ENCODE data around the gene PLD5. TPM values are rescaled to one million over a fixed set of nuclear protein-coding genes. Genes with fewer than 3 reads are reported as not detected.
"Not testable (repeated sequence)": the region's sequence is repeated elsewhere in the genome, so short reads cannot be mapped to it uniquely, and the experiment has no call there.

Gene PLD5
- total RNA-seq, 2 donors from 2014 or later, result 1.8 TPM; not detected in 1

- H3K36me3 ChIP-seq (replicated peaks in 1 of 2; ENCODE audit: insufficient read depth in 1 of 2, low read depth in 2 of 2), result no peaks in the 10 kb centered on the region
- no peak for DNase-seq
- no peaks in the 10 kb centered on the region for H3K27me3 ChIP-seq
- H3K27ac ChIP-seq, result no peak overlapping the region
- TF ChIP-seq CTCF (IDR thresholded peaks at IDR 0.05) (no peak), POLR2A (IDR thresholded peaks at IDR 0.05) (no peak)
- ATAC-seq, result no peak
- no peaks in the 10 kb centered on the region for H3K9me3 ChIP-seq
- intact Hi-C loops (cut with DNase I), result no loop called here
- 73 to 74% methylated on average over 5 of the region's 5 CpGs for WGBS, 2 donors
- H3K4me3 ChIP-seq, result no peak overlapping the region
- H3K4me1 ChIP-seq, result no peaks in the 10 kb centered on the region
Observed at GRCh38 chr1:242404296-242404695, 120.2 kb downstream of the PLD5 start.

- intact Hi-C loops (cut with DNase I), result no loop called here
- H3K4me1 ChIP-seq, result no peaks in the 10 kb centered on the region
- WGBS, 2 donors, result 55 to 57% methylated on average over 5 of the region's 5 CpGs
- TF ChIP-seq POLR2A (IDR thresholded peaks at IDR 0.05) (no peak), CTCF (IDR thresholded peaks at IDR 0.05) (no peak)
- H3K4me3 ChIP-seq, result no peak overlapping the region
- ATAC-seq (no peak), DNase-seq (no peak)
- H3K9me3 ChIP-seq, result no peaks in the 10 kb centered on the region
- H3K36me3 ChIP-seq (replicated peaks in 1 of 2; ENCODE audit: insufficient read depth in 1 of 2, low read depth in 2 of 2), result no peaks in the 10 kb centered on the region
- no peak overlapping the region for H3K27ac ChIP-seq
- no peaks in the 10 kb centered on the region for H3K27me3 ChIP-seq
Observed at GRCh38 chr1:242402956-242403355, 121.5 kb downstream of the PLD5 start.

GRCh38 chr1:242401937-242402336 lies 122.6 kb downstream of the PLD5 start:
- WGBS, 2 donors, result 73 to 75% methylated on average over 3 of the region's 3 CpGs
- TF ChIP-seq CTCF (IDR thresholded peaks at IDR 0.05) (no peak), POLR2A (IDR thresholded peaks at IDR 0.05) (no peak)
- Histone ChIP-seq H3K4me3 (no peak overlapping the region), H3K9me3 (no peaks in the 10 kb centered on the region), H3K4me1 (no peaks in the 10 kb centered on the region), H3K27me3 (no peaks in the 10 kb centered on the region), H3K27ac (no peak overlapping the region), H3K36me3 (replicated peaks in 1 of 2; ENCODE audit: insufficient read depth in 1 of 2, low read depth in 2 of 2) (no peaks in the 10 kb centered on the region)
- no peak for DNase-seq
- intact Hi-C loops (cut with DNase I), result no loop called here
- no peak for ATAC-seq

- no peaks in the 10 kb centered on the region for H3K4me1 ChIP-seq
- intact Hi-C loops (cut with DNase I), result no loop called here
- no peak overlapping the region for H3K4me3 ChIP-seq
- 30 to 32% methylated on average over 5 of the region's 5 CpGs for WGBS, 2 donors
- no peak overlapping the region for H3K27ac ChIP-seq
- no peak for DNase-seq
- no peaks in the 10 kb centered on the region for H3K27me3 ChIP-seq
- no peaks in the 10 kb centered on the region for H3K9me3 ChIP-seq
- H3K36me3 ChIP-seq (replicated peaks in 1 of 2; ENCODE audit: insufficient read depth in 1 of 2, low read depth in 2 of 2), result no peaks in the 10 kb centered on the region
- TF ChIP-seq CTCF (IDR thresholded peaks at IDR 0.05), result no peak
- TF ChIP-seq POLR2A (IDR thresholded peaks at IDR 0.05), result no peak
- ATAC-seq, result no peak
Observed at GRCh38 chr1:242398351-242398750, 126.1 kb downstream of the PLD5 start.

- Histone ChIP-seq H3K4me3 (no peak overlapping the region), H3K36me3 (replicated peaks in 1 of 2; ENCODE audit: insufficient read depth in 1 of 2, low read depth in 2 of 2) (no peaks in the 10 kb centered on the region), H3K9me3 (no peaks in the 10 kb centered on the region), H3K27ac (no peak overlapping the region), H3K27me3 (no peaks in the 10 kb centered on the region), H3K4me1 (no peaks in the 10 kb centered on the region)
- TF ChIP-seq POLR2A (IDR thresholded peaks at IDR 0.05) (no peak), CTCF (IDR thresholded peaks at IDR 0.05) (no peak)
- DNase-seq (no peak), ATAC-seq (no peak)
- intact Hi-C loops (cut with DNase I), result no loop called here
Observed at GRCh38 chr1:242391896-242392295, 132.6 kb downstream of the PLD5 start.

- DNase-seq; H3K9me3 ChIP-seq; H3K4me3 ChIP-seq; H3K4me1 ChIP-seq; ATAC-seq; H3K36me3 ChIP-seq (replicated peaks in 1 of 2; ENCODE audit: insufficient read depth in 1 of 2, low read depth in 2 of 2); H3K27me3 ChIP-seq; H3K27ac ChIP-seq; intact Hi-C loops (cut with DNase I): not testable (repeated sequence)
- 47 to 52% methylated on average over 6 of the region's 6 CpGs for WGBS, 2 donors
Observed at GRCh38 chr1:242376121-242376520, 148.4 kb downstream of the PLD5 start.

- H3K9me3 ChIP-seq; DNase-seq; ATAC-seq; intact Hi-C loops (cut with DNase I); H3K4me3 ChIP-seq; H3K4me1 ChIP-seq; H3K27ac ChIP-seq; H3K27me3 ChIP-seq; H3K36me3 ChIP-seq (replicated peaks in 1 of 2; ENCODE audit: insufficient read depth in 1 of 2, low read depth in 2 of 2): not testable (repeated sequence)
- WGBS, 2 donors, result 47 to 55% methylated on average over 3 of the region's 3 CpGs
Observed at GRCh38 chr1:242350446-242350845, 174.1 kb downstream of the PLD5 start.

Measured in body of pancreas (tissue), 4 donors.